K562 (cell line): Measurements from ENCODE around the gene MRM2. TPM values are rescaled to one million over a fixed set of nuclear protein-coding genes. Genes with fewer than 3 reads are reported as not detected.

Experiments
- microRNA-seq: library from miRNA; unstranded; fragments of <30 nt; microRNA quantifications from one replicate; pipeline ENCODE4, GENCODE V29; 2018; ENCODE audit warnings: borderline microRNAs expressed
- polyA plus RNA-seq, 8 experiments: library from polyadenylated mRNA; depleted of rRNA in 4 of 8; stranded (reverse) in 5 of 8; unstranded in 3 of 8; fragments of >200 nt; fragmentation: Nextera tagmentation in 2 of 8; fragmentation: Illumina TruSeq in 1 of 8; extraction: Ambion mirVana in 2 of 8; extraction: Trizol in 1 of 8; gene quantifications; 2 replicates each; pipeline versions ENCODE4 v1.2.1 to v1.2.3, GENCODE V29; 2011 to 2014; ENCODE audit warnings: inconsistent platforms in 1 of 8, missing spikeins in 1 of 8
- total RNA-seq, 7 experiments: library from RNA; depleted of rRNA in 6 of 7; stranded (reverse); fragments of >200 nt in 6 of 7; fragmentation: Illumina TruSeq in 2 of 7; extraction: Trizol in 2 of 7; gene quantifications; 2 replicates each; pipeline versions ENCODE4 v1.2.1 to v1.2.3, GENCODE V29; 2011 to 2021; ENCODE audit warnings: low replicate concordance in 1 of 7

Gene MRM2
- total and polyA plus RNA-seq, 9 of the 15 experiments (the other 6 are each of a cell fraction or from before 2014, with no cell fraction given), result 32.4 to 116 (median 50.5) TPM

Small RNA genes within 50 kb of the gene (microRNA-seq; reads per million reads assigned to microRNA genes)
- gene MIR6836, result 0.27 reads per million

Other genes with a start within 250 kb of the MRM2 start
- 89.7 and 103 TPM in 2 replicates for gene MAD1L1, start 9.3 kb downstream of the MRM2 start, total RNA-seq (2014; rRNA removed)
- gene MAD1L1, start 9.3 kb downstream of the MRM2 start, total RNA-seq (2014; rRNA removed; fragmentation: Illumina TruSeq; extraction: Trizol), result 6.8 and 12.3 TPM in 2 replicates
- 32.6 TPM in 2 replicates for gene MAD1L1, start 9.3 kb downstream of the MRM2 start, total RNA-seq (2015; rRNA removed; fragmentation: Illumina TruSeq; extraction: Trizol)
- gene MAD1L1, start 9.3 kb downstream of the MRM2 start, total RNA-seq (2021), result 67.4 and 75.3 TPM in 2 replicates
- 18.0 and 23.3 TPM in 2 replicates for gene MAD1L1, start 9.3 kb downstream of the MRM2 start, polyA plus RNA-seq (2011; rRNA removed)
- gene MAD1L1, start 9.3 kb downstream of the MRM2 start, polyA plus RNA-seq (2014; fragmentation: Illumina TruSeq; extraction: Trizol), result 11.4 and 16.7 TPM in 2 replicates
- gene MAD1L1, start 9.3 kb downstream of the MRM2 start, polyA plus RNA-seq (2014; fragmentation: Nextera tagmentation; extraction: Ambion mirVana), result 1 to 10 TPM; 1.7 to 5.0 TPM
- gene MAD1L1, start 9.3 kb downstream of the MRM2 start, polyA plus RNA-seq (2014; rRNA removed), result 53.5 and 65.3 TPM in 2 replicates
- 73.3 and 79.6 TPM in 2 replicates for gene NUDT1, start within 50 bp of the MRM2 start, total RNA-seq (2014; rRNA removed)
- gene NUDT1, start within 50 bp of the MRM2 start, total RNA-seq (2014; rRNA removed; fragmentation: Illumina TruSeq; extraction: Trizol), result 12.7 and 25.8 TPM in 2 replicates
- gene NUDT1, start within 50 bp of the MRM2 start, total RNA-seq (2015; rRNA removed; fragmentation: Illumina TruSeq; extraction: Trizol), result 45.8 and 48.5 TPM in 2 replicates
- 39.3 and 44.8 TPM in 2 replicates for gene NUDT1, start within 50 bp of the MRM2 start, total RNA-seq (2021)
- gene NUDT1, start within 50 bp of the MRM2 start, polyA plus RNA-seq (2011; rRNA removed), result 26.0 and 32.1 TPM in 2 replicates
- gene NUDT1, start within 50 bp of the MRM2 start, polyA plus RNA-seq (2014; fragmentation: Illumina TruSeq; extraction: Trizol), result 29.6 and 41.1 TPM in 2 replicates
- 10 to 100 TPM in 1 of 2 experiments, 1 to 10 TPM in 1; 5.3 to 16.2 TPM for gene NUDT1, start within 50 bp of the MRM2 start, polyA plus RNA-seq (2014; fragmentation: Nextera tagmentation; extraction: Ambion mirVana)
- gene NUDT1, start within 50 bp of the MRM2 start, polyA plus RNA-seq (2014; rRNA removed), result 63.1 and 64.4 TPM in 2 replicates
- 5.5 and 9.1 TPM in 2 replicates for gene SNX8, start 72.2 kb upstream of the MRM2 start, total RNA-seq (2014; rRNA removed)
- gene SNX8, start 72.2 kb upstream of the MRM2 start, total RNA-seq (2014; rRNA removed; fragmentation: Illumina TruSeq; extraction: Trizol), result 8.7 and 12.5 TPM in 2 replicates
- 15.9 and 16.9 TPM in 2 replicates for gene SNX8, start 72.2 kb upstream of the MRM2 start, total RNA-seq (2015; rRNA removed; fragmentation: Illumina TruSeq; extraction: Trizol)
- 50.4 and 51.6 TPM in 2 replicates for gene SNX8, start 72.2 kb upstream of the MRM2 start, total RNA-seq (2021)
- 45.7 and 47.0 TPM in 2 replicates for gene SNX8, start 72.2 kb upstream of the MRM2 start, polyA plus RNA-seq (2011; rRNA removed)
- gene SNX8, start 72.2 kb upstream of the MRM2 start, polyA plus RNA-seq (2014; fragmentation: Illumina TruSeq; extraction: Trizol), result 33.3 and 35.4 TPM in 2 replicates
- gene SNX8, start 72.2 kb upstream of the MRM2 start, polyA plus RNA-seq (2014; fragmentation: Nextera tagmentation; extraction: Ambion mirVana), result 1 to 10 TPM; 2.7 to 7.7 TPM
- gene SNX8, start 72.2 kb upstream of the MRM2 start, polyA plus RNA-seq (2014; rRNA removed), result 17.2 and 32.5 TPM in 2 replicates
- gene EIF3B, start 112.6 kb upstream of the MRM2 start, total RNA-seq (2014; rRNA removed), result 334 and 358 TPM in 2 replicates
- gene EIF3B, start 112.6 kb upstream of the MRM2 start, total RNA-seq (2014; rRNA removed; fragmentation: Illumina TruSeq; extraction: Trizol), result 357 and 410 TPM in 2 replicates
- 407 and 420 TPM in 2 replicates for gene EIF3B, start 112.6 kb upstream of the MRM2 start, total RNA-seq (2015; rRNA removed; fragmentation: Illumina TruSeq; extraction: Trizol)
- gene EIF3B, start 112.6 kb upstream of the MRM2 start, total RNA-seq (2021), result 387 and 416 TPM in 2 replicates
- 216 and 279 TPM in 2 replicates for gene EIF3B, start 112.6 kb upstream of the MRM2 start, polyA plus RNA-seq (2011; rRNA removed)
- 494 and 496 TPM in 2 replicates for gene EIF3B, start 112.6 kb upstream of the MRM2 start, polyA plus RNA-seq (2014; fragmentation: Illumina TruSeq; extraction: Trizol)
- 10 to 100 TPM; 25.9 to 57.6 TPM for gene EIF3B, start 112.6 kb upstream of the MRM2 start, polyA plus RNA-seq (2014; fragmentation: Nextera tagmentation; extraction: Ambion mirVana)
- 263 and 278 TPM in 2 replicates for gene EIF3B, start 112.6 kb upstream of the MRM2 start, polyA plus RNA-seq (2014; rRNA removed)
- 8.2 and 8.9 TPM in 2 replicates for gene CHST12, start 161.4 kb upstream of the MRM2 start, total RNA-seq (2014; rRNA removed)
- 0.84 and 1.1 TPM in 2 replicates for gene CHST12, start 161.4 kb upstream of the MRM2 start, total RNA-seq (2014; rRNA removed; fragmentation: Illumina TruSeq; extraction: Trizol)
- gene CHST12, start 161.4 kb upstream of the MRM2 start, total RNA-seq (2015; rRNA removed; fragmentation: Illumina TruSeq; extraction: Trizol), result 4.0 and 4.2 TPM in 2 replicates
- gene CHST12, start 161.4 kb upstream of the MRM2 start, total RNA-seq (2021), result 17.3 and 19.8 TPM in 2 replicates
- 3.6 and 6.8 TPM in 2 replicates for gene CHST12, start 161.4 kb upstream of the MRM2 start, polyA plus RNA-seq (2011; rRNA removed)
- 2.1 and 5.7 TPM in 2 replicates for gene CHST12, start 161.4 kb upstream of the MRM2 start, polyA plus RNA-seq (2014; fragmentation: Illumina TruSeq; extraction: Trizol)
- under 1 TPM; 0.18 to 0.24 TPM for gene CHST12, start 161.4 kb upstream of the MRM2 start, polyA plus RNA-seq (2014; fragmentation: Nextera tagmentation; extraction: Ambion mirVana)
- 10.3 and 10.6 TPM in 2 replicates for gene CHST12, start 161.4 kb upstream of the MRM2 start, polyA plus RNA-seq (2014; rRNA removed)
- not detected in 2 replicates for gene GRIFIN, start 234.2 kb upstream of the MRM2 start, total RNA-seq (2014; rRNA removed)
- gene GRIFIN, start 234.2 kb upstream of the MRM2 start, total RNA-seq (2014; rRNA removed; fragmentation: Illumina TruSeq; extraction: Trizol), result not detected in 2 replicates
- gene GRIFIN, start 234.2 kb upstream of the MRM2 start, total RNA-seq (2015; rRNA removed; fragmentation: Illumina TruSeq; extraction: Trizol), result not detected in 2 replicates
- gene GRIFIN, start 234.2 kb upstream of the MRM2 start, total RNA-seq (2021), result not detected in 2 replicates
- gene GRIFIN, start 234.2 kb upstream of the MRM2 start, polyA plus RNA-seq (2011; rRNA removed), result not detected in 2 replicates
- gene GRIFIN, start 234.2 kb upstream of the MRM2 start, polyA plus RNA-seq (2014; fragmentation: Illumina TruSeq; extraction: Trizol), result not detected in 2 replicates
- not detected for gene GRIFIN, start 234.2 kb upstream of the MRM2 start, polyA plus RNA-seq (2014; fragmentation: Nextera tagmentation; extraction: Ambion mirVana)
- gene GRIFIN, start 234.2 kb upstream of the MRM2 start, polyA plus RNA-seq (2014; rRNA removed), result not detected in 2 replicates